GM12801 (cell line): ENCODE results near the gene CGREF1.

Source experiments
- CTCF ChIP-seq: IDR thresholded peaks from one replicate; pipeline ENCODE4 v1.5.1; 2011; ENCODE audit warnings: control low read depth; ENCODE audit not compliant: insufficient read length; ENCODE audit errors: extremely low read depth

CGREF1 gene

DNA sequence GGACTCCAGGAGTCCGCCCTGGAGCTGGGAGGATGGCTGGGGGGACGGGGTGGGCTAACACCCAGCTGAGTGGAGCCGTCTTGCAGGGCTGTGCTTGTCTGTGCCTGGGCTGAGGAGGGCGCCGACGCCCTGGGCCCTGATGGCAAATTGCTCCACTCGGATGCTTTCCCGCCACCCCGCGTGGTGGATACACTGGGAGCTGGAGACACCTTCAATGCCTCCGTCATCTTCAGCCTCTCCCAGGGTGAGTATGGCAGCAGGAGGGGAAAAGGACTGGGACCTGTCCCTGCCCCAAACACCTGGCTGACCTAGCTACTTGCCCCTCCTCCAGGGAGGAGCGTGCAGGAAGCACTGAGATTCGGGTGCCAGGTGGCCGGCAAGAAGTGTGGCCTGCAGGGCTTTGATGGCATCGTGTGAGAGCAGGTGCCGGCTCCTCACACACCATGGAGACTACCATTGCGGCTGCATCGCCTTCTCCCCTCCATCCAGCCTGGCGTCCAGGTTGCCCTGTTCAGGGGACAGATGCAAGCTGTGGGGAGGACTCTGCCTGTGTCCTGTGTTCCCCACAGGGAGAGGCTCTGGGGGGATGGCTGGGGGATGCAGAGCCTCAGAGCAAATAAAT is 19.5 kb downstream of the CGREF1 start:
- no peak for TF ChIP-seq CTCF

DNA sequence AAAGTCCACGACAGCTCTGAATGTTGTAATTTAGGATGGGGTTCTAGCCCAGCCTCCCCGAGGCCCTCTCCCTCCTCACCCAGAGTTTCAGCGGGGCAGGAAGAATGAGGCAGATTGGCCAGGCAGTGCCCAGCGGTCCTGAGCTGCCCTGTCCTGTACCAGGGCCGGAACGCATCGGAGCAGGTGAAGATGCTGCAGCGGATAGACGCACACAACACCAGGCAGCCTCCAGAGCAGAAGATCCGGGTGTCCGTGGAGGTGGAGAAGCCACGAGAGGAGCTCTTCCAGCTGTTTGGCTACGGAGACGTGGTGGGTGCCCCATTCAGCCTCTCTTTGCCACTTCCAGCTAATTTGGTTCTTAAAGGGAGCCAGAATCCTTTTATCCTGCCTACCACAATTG is 21.6 kb downstream of the CGREF1 start:
- TF ChIP-seq CTCF: no peak

GRCh38 chr2:27096748-27097297 is 22.1 kb downstream of the CGREF1 start:
- TF ChIP-seq CTCF: no peak

- TF ChIP-seq CTCF: no peak
These were observed 22.9 kb downstream of the CGREF1 start for GRCh38 chr2:27095745-27096651.

DNA sequence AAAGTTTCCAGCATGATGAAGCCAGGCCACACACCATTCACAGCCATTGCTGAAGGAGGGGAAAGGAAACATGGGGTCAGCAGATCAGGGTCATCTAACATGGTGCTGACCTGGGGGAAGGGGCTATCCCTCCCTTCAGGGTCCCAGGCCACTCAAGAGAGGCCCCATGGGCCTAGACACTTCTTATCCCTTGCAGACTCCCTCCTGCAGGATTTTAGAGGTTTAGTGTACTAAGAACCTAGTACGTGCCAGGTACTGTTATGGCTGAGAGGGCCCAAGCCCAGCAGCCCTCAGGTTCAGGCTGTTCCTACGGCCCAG is 23.5 kb downstream of the CGREF1 start:
- TF ChIP-seq CTCF: no peak

- TF ChIP-seq CTCF: no peak
These were observed 24.5 kb downstream of the CGREF1 start for GRCh38 chr2:27094353-27094984.
